GM19023 (cell line): ENCODE data around the gene CDKAL1.

ENCODE experiments used
- ATAC-seq: cut with Tn5 transposase; IDR thresholded peaks from one replicate; pipeline ENCODE4 v1.9.1; 2021; ENCODE audit warnings: mild to moderate bottlenecking, moderate library complexity; ENCODE audit not compliant: unreplicated experiment

The CDKAL1 gene

GRCh38 chr6:20946022-20946421, 411.8 kb downstream of the CDKAL1 start:
- peak; percentile 66 for ATAC-seq

- ATAC-seq, result no peak
Measured at GRCh38 chr6:20946890-20947289, 412.6 kb downstream of the CDKAL1 start.

DNA sequence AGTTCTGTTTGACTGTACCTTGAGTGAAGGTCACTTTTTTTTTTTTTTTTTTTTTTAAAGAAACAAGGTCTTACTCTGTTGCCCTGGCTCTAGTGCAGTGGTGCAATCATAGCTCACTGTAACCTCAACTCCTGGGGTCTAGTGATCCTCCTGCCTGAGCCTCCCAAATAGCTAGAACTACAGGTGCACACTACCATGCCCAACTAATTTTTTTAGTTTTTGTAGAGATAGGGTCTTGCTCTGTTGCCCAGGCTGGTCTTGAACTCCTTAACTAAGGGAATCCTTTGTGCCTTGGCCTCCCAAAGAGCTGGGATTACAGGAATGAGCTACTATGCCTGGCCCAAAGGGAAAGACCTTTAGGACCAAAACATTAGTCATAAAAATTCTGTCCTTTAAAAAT, 413.7 kb downstream of the CDKAL1 start:
- no peak for ATAC-seq

DNA sequence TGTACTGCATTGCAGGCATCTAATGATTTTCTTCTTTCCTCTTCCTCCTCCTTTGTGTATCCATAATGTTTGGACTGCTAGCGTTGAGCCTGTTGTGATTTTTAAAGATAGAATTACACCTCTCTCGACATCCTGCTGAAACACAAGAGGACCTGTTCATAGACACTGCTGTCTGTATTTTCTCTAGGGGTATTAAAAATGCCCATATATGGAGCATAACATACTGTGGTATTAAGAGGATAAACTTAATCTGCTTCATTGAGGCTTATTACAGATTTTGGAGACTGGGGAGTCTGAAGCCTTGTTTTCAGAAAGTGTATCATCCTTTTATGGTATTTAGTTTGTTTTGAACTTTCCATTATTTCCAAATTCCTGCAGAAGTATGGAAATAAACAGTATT, 414.3 kb downstream of the CDKAL1 start:
- ATAC-seq, result no peak

DNA sequence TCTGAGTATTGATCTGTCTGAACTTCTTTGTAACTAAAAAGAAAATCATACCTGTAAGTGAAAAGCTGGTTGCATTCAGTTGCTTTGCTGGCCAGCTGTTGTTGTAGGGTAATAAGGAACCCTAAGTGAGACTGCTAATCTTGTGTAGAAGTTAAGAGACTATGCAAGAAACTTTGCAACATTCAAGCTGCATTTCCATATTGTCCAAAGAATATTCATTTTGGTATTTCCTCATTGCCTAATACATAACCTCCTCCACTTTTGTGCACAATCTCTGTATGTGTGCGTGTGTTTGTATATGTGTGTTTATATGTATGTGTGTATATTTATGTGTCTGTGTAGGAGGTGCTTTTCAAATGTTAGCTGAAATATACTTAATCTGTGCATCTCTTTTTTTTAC, 414.9 kb downstream of the CDKAL1 start:
- no peak for ATAC-seq

GRCh38 chr6:20952699-20953474, 418.6 kb downstream of the CDKAL1 start:
- ATAC-seq, result no peak

- ATAC-seq, result no peak
Measured at GRCh38 chr6:20954315-20954714, 420.1 kb downstream of the CDKAL1 start.

GRCh38 chr6:20955131-20955530, 420.9 kb downstream of the CDKAL1 start:
- no peak for ATAC-seq

- no peak for ATAC-seq
Measured at GRCh38 chr6:20955751-20956150, 421.5 kb downstream of the CDKAL1 start.

DNA sequence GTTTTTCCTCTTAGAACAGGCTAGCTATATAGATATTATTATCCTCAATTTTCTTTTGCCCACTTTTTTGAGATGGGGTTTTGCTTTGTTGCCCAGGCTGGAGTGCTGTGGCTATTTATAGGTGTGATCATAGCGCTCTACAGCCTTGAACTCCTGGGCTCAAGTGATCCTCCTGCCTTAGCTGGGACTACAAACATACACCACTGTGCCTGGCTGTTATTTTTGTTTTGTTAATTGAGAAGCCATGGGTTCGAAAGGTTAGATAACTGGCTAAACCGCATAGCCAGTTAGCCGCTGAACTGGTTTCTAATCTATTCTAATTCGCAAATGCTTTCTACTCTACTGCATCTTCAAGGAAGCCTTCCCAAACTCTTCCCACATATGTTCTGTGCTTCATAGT, 425.8 kb downstream of the CDKAL1 start:
- no peak for ATAC-seq

DNA sequence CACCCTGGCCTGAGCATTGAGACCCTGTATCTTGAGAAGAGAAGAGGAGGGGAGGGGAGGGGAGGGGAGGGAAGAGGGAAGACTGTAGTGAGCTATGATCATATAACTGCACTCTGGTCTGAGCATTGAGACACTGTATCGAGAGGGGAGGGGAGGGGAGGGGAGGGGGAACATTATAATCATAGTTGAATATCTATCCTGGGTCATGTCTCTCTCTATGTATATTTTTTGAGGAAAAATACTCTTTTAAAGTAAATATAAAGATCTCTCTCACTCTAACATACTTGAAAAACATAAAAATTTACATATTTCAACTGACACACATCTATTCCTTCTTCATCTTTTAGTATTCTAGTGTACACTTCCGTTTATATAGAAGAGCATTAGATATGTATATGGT, 431.0 kb downstream of the CDKAL1 start:
- ATAC-seq, result no peak

- no peak for ATAC-seq
Measured at GRCh38 chr6:20965915-20966314, 431.7 kb downstream of the CDKAL1 start.

- ATAC-seq, result no peak
Measured at GRCh38 chr6:20969551-20969950, 435.3 kb downstream of the CDKAL1 start.

GRCh38 chr6:20976391-20976918, 442.2 kb downstream of the CDKAL1 start:
- ATAC-seq, result no peak

GRCh38 chr6:20978151-20978614, 443.9 kb downstream of the CDKAL1 start:
- peak; percentile 89 for ATAC-seq

GRCh38 chr6:20979076-20979475, 444.8 kb downstream of the CDKAL1 start:
- ATAC-seq, result no peak

DNA sequence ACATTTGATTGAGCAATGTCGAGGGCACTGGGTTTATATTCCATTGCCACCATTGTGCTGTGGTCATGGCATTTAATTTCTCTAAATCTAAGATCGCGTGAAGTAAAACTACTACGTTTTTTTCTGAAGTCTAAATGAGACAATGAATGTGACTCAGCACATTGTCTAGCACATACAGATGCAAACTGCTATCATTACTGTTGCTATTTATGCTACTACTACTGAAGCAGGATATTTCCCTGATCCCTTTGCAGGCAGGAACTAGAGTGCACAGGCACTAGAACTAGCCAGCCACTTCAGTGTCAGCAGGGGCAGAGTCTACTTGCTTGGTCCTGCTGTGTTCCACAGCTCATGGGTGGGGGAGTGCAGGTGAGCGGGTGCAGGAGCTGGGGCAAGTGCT, 449.7 kb downstream of the CDKAL1 start:
- ATAC-seq, result no peak

DNA sequence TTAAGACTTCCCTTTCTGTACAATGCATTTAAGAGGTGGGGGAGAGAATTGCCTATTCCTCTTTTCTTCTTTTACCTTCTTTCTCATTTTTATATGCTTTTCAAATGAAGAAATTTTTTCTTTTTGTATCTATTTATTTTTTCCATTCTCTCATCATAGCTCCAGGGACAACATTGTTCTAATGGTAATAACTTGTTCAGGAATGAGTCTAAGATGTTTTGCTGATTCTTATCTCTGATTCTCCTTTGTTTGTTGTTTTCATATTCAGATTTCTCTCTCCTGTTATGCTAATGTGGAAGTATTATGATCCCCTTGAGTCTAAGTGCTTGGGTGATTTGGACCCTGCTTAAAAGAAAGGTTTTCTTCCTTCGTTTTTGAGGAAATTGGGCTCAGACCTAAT, 451.6 kb downstream of the CDKAL1 start:
- ATAC-seq, result no peak

- no peak for ATAC-seq
Measured at GRCh38 chr6:20991910-20992309, 457.7 kb downstream of the CDKAL1 start.

- ATAC-seq, result no peak
Measured at GRCh38 chr6:20996099-20996498, 461.8 kb downstream of the CDKAL1 start.

DNA sequence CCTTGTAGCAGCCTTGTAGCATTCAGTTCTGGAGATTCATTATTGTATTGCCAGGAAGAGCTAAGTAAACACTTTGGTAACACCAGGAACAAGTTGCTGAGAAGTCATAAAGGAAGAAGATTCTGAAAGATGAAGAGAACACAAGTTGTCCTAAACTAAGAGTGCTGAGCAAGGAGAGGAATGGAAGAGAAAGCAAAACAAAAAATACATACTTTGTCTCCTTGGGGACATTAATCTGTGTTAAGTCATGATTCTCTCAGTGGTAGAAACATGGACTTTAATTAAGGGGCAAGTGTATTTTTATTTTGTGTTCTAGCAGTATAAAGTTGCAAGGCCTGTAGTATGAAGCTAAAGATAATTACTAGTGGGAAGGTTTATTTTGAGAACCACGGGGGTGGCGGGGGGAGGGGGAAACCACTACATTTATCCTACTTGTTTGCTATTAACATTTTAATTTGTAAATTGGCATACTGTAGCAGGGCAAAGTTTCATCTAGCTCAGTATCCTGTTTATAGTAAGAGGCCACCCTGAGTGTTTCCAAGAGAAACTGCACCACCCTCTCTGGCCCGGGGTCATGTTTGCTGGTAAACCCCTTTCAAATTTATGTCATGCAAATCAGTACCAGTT, 463.0 kb downstream of the CDKAL1 start:
- no peak for ATAC-seq

GRCh38 chr6:20997770-20998147, 463.5 kb downstream of the CDKAL1 start:
- no peak for ATAC-seq
